Sigmoid colon (tissue), 7 donors: ENCODE results near the gene UBFD1. TPM values are rescaled to one million over a fixed set of nuclear protein-coding genes. Genes with fewer than 3 reads are reported as not detected.
"Not testable (repeated sequence)": the region's sequence is repeated elsewhere in the genome, so short reads cannot be mapped to it uniquely, and the experiment has no call there.

Experiments
- DNase-seq: peaks from one replicate; pipeline ENCODE4 v3.0.0-alpha.2; 2019
- H3K27ac ChIP-seq, 4 donors: fragments of 200-600 bp; sonication (generic); one replicate each; pipeline ENCODE4 v1.5.1; 2016 to 2019; ENCODE audit warnings: mild to moderate bottlenecking in 1 of 4
- H3K27me3 ChIP-seq, 3 donors: fragments of 200-600 bp; sonication (generic); one replicate each; pipeline ENCODE4 v1.5.1; 2019; ENCODE audit warnings: mild to moderate bottlenecking in 1 of 3
- H3K36me3 ChIP-seq, 4 donors: fragments of 200-600 bp; sonication (generic); one replicate each; pipeline ENCODE4 v1.5.1; 2016 to 2019
- H3K4me1 ChIP-seq, 4 donors: fragments of 200-600 bp; sonication (generic); one replicate each; pipeline ENCODE4 v1.5.1; 2017 to 2019
- H3K4me3 ChIP-seq, 4 donors: fragments of 200-600 bp; sonication (generic); one replicate each; pipeline ENCODE4 v1.5.1; 2017 to 2019; ENCODE audit warnings: mild to moderate bottlenecking in 2 of 4, moderate library complexity in 1 of 4
- H3K9me3 ChIP-seq, 4 donors: fragments of 200-600 bp in 3 of 4; sonication (generic) in 3 of 4; one replicate each; pipeline versions ENCODE4 v1.5.1 to v1.6.1; 2013 to 2019
- EP300 ChIP-seq, 4 donors: sonication (generic); formaldehyde crosslinking; IDR thresholded peaks; one replicate each; pipeline ENCODE4 v1.6.1; 2017; ENCODE audit warnings: antibody characterized with exemption in 4 of 4
- POLR2A ChIP-seq, 2 donors: fragments of 450-650 bp; IDR thresholded peaks; one replicate each; pipeline ENCODE4 v1.6.1; 2016; ENCODE audit warnings: antibody characterized with exemption in 2 of 2, mild to moderate bottlenecking in 2 of 2, moderate library complexity in 2 of 2
- POLR2AphosphoS5 ChIP-seq, 4 donors: sonication (generic); formaldehyde crosslinking; IDR thresholded peaks; one replicate each; pipeline ENCODE4 v1.6.1; 2017; ENCODE audit warnings: antibody characterized with exemption in 4 of 4
- WGBS, 2 donors: extraction: QIAGEN DNeasy Blood & Tissue Kit; methylation state at CpG; one replicate each; pipeline ENCODE4 v1.1.7; 2013; 5-methylcytosine and 5-hydroxymethylcytosine counted together
- intact Hi-C: fragments of 100-400 bp; cut with DNase I; formaldehyde crosslinking; loops from one replicate; pipeline ENCODE4 v1.15.1; 2023
- polyA plus RNA-seq, 3 donors: library from polyadenylated mRNA; stranded (reverse); fragments of 200-250 nt; gene quantifications; one replicate each; pipeline ENCODE4 v1.2.3, GENCODE V29; 2013
- total RNA-seq, 4 donors: library from RNA; depleted of rRNA; stranded (reverse); fragments of >200 nt; gene quantifications; one replicate each; pipeline ENCODE4 v1.1.0, GENCODE V29; 2016
- TF ChIP-seq, protein P1 (sequence below), 4 experiments: fragments of 450-650 bp in 3 of 4; fragments of 200-600 bp in 1 of 4; IDR thresholded peaks; one replicate each; pipeline ENCODE4 v1.5.1; 2016 to 2019; ENCODE audit warnings: antibody characterized with exemption in 4 of 4, mild to moderate bottlenecking in 3 of 4, moderate library complexity in 2 of 4
- donor health status: healthy with polysubstance abuse.
- donor health status: Bipolar disorder and iron deficiency.
- donor health status: healthy.

Gene UBFD1
- total and polyA plus RNA-seq, 7 donors = 8.1 to 101 (median 45.1) TPM

DNA sequence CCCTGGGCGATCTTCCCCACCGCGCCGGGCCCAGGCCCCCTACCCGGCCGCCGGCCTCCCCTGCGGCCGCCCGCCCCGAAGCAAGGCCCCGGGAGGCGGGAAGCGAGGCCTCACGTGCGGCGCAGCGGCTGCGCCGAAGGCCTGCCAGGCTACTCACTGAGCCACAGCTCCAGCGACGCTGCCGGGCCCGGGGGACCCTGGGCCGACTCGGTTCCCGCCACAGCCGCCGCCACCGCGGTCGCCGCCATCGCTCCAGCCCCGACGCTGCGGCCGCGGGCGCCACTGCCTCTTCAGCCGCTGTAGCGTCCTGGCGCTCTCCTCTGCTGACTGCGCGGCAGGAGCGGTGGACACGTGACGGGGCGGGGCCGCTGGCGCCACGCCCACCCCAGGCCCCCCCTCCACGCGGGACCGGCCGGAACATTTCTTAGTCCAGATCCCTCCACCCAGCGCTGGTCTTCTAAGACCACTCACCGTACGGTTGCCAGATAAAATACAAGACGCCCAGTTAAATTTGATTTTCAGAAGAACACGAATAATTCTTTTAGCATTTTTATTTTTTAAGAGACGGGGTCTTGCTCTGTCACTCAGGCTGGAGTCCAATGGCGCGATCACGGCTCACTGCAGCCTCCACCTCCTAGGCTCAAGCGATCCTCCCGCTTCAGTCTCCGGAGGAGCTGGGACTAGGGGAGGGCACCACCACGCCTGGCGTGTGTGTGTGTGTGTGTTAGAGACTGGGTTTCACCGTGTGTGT lies 47.2 kb upstream of the UBFD1 start, which contains the start of gene GGA2:
GGA2 (minus strand) TSS at position 331 of the 751 bp plus-strand sequence; CDS start at position 248, 83 bp downstream.
- peak within 1 kb of the TSS; percentile 52 to 98 (median 94) for H3K4me3 ChIP-seq
- peak; percentile 94 for DNase-seq
- peak within 1 kb of the TSS; percentile 80 to 91 (median 89) for H3K27ac ChIP-seq
- H3K36me3 ChIP-seq = peaks cover 0 to 5% (median 0%) of the 10 kb centered on the region in 4 donors
- no peaks in the 10 kb centered on the region for H3K27me3 ChIP-seq
- peak; percentile 87 to 95 (median 95) for TF ChIP-seq POLR2AphosphoS5 (IDR thresholded peaks at IDR 0.05)
- no peak for TF ChIP-seq EP300 (IDR thresholded peaks at IDR 0.05)
- peak in 1 of 2 donors; percentile 24 for TF ChIP-seq POLR2A (IDR thresholded peaks at IDR 0.05)
- WGBS, 2 donors = 1% methylated on average over 71 of the region's 71 CpGs
- intact Hi-C loops = loop anchor here (1.0 kb wide), 1 partner anchor 47 kb away; the partner anchor contains the start of genes EARS2 and UBFD1
- peaks cover 0 to 35% (median 25%) of the 10 kb centered on the region in 4 donors for H3K4me1 ChIP-seq
- H3K9me3 ChIP-seq = no peaks in the 10 kb centered on the region

- H3K36me3 ChIP-seq, H3K9me3 ChIP-seq, DNase-seq, H3K27me3 ChIP-seq: not testable (repeated sequence)
- peak overlapping the region; percentile 80 to 91 (median 89) for H3K27ac ChIP-seq
- WGBS, 2 donors = 67 to 79% methylated on average over 10 of the region's 10 CpGs
- intact Hi-C loops = loop anchor here (1.0 kb wide), 1 partner anchor 46 kb away; the partner anchor contains the start of genes EARS2 and UBFD1
- H3K4me3 ChIP-seq = peak overlapping the region; percentile 52 to 98 (median 94)
- H3K4me1 ChIP-seq = peaks cover 0 to 32% (median 21%) of the 10 kb centered on the region in 4 donors
These were observed 46.6 kb upstream of the UBFD1 start for GRCh38 chr16:23510915-23511270.

GRCh38 chr16:23511731-23512130 lies 45.8 kb upstream of the UBFD1 start:
- no peak for DNase-seq
- TF ChIP-seq POLR2A (IDR thresholded peaks at IDR 0.05) (no peak), EP300 (IDR thresholded peaks at IDR 0.05) (no peak), POLR2AphosphoS5 (IDR thresholded peaks at IDR 0.05) (no peak)
- TF ChIP-seq, protein P1, sequence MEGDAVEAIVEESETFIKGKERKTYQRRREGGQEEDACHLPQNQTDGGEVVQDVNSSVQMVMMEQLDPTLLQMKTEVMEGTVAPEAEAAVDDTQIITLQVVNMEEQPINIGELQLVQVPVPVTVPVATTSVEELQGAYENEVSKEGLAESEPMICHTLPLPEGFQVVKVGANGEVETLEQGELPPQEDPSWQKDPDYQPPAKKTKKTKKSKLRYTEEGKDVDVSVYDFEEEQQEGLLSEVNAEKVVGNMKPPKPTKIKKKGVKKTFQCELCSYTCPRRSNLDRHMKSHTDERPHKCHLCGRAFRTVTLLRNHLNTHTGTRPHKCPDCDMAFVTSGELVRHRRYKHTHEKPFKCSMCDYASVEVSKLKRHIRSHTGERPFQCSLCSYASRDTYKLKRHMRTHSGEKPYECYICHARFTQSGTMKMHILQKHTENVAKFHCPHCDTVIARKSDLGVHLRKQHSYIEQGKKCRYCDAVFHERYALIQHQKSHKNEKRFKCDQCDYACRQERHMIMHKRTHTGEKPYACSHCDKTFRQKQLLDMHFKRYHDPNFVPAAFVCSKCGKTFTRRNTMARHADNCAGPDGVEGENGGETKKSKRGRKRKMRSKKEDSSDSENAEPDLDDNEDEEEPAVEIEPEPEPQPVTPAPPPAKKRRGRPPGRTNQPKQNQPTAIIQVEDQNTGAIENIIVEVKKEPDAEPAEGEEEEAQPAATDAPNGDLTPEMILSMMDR (IDR thresholded peaks at IDR 0.05) = no peak
- H3K4me1 ChIP-seq = peaks cover 0 to 26% (median 16%) of the 10 kb centered on the region in 4 donors
- peaks cover 0 to 5% (median 0%) of the 10 kb centered on the region in 4 donors for H3K36me3 ChIP-seq
- no peak overlapping the region for H3K4me3 ChIP-seq
- no peaks in the 10 kb centered on the region for H3K9me3 ChIP-seq
- H3K27ac ChIP-seq = no peak overlapping the region
- WGBS, 2 donors = 94 to 95% methylated on average over 7 of the region's 7 CpGs
- intact Hi-C loops = no loop called here
- H3K27me3 ChIP-seq = no peaks in the 10 kb centered on the region

DNA sequence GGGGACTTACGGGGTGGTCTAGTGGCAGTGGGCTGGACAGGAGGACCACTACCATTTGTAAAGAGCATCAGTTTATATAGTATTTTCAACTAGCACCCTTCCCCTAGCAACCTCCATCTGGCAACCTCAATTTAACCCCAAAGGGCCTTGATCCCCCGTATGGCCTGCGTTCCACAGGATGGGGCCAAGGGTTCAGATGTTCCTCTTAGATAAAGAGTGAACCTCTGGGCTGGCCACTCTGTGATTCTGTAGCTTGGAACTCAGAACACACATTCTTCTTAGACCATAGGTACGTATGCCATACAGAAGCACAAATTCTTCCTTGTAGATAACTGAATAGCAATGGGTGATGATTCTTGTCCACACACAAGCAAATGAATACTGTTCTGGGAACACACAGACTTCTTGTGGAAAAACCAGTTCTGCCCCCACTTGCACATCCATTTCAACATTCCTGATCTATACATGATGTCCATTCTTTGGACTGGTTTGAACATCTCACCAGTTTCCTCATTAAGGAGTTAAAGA lies 45.3 kb upstream of the UBFD1 start:
- intact Hi-C loops = no loop called here
- Histone ChIP-seq H3K36me3 (peaks cover 0 to 5% (median 0%) of the 10 kb centered on the region in 4 donors), H3K27me3 (no peaks in the 10 kb centered on the region), H3K4me3 (no peak overlapping the region), H3K4me1 (peaks cover 0 to 26% (median 15%) of the 10 kb centered on the region in 4 donors), H3K9me3 (no peaks in the 10 kb centered on the region), H3K27ac (no peak overlapping the region)
- DNase-seq = no peak
- TF ChIP-seq EP300 (IDR thresholded peaks at IDR 0.05) (no peak), POLR2A (IDR thresholded peaks at IDR 0.05) (no peak), POLR2AphosphoS5 (IDR thresholded peaks at IDR 0.05) (no peak)
- TF ChIP-seq, protein P1 (IDR thresholded peaks at IDR 0.05) = no peak
- WGBS, 2 donors = 94 to 96% methylated on average over 4 of the region's 4 CpGs

- Histone ChIP-seq H3K36me3 (peaks cover 0 to 12% (median 0%) of the 10 kb centered on the region in 4 donors), H3K4me3 (no peak overlapping the region), H3K27me3 (no peaks in the 10 kb centered on the region), H3K9me3 (no peaks in the 10 kb centered on the region), H3K4me1 (peaks cover 0 to 7% (median 0%) of the 10 kb centered on the region in 4 donors), H3K27ac (no peak overlapping the region)
- intact Hi-C loops = no loop called here
- DNase-seq = no peak
- WGBS, 2 donors = 77 to 89% methylated on average over 7 of the region's 7 CpGs
- TF ChIP-seq POLR2A (IDR thresholded peaks at IDR 0.05) (no peak), POLR2AphosphoS5 (IDR thresholded peaks at IDR 0.05) (no peak), EP300 (IDR thresholded peaks at IDR 0.05) (no peak)
- TF ChIP-seq, protein P1 (IDR thresholded peaks at IDR 0.05) = no peak
These were observed 43.0 kb upstream of the UBFD1 start for GRCh38 chr16:23514381-23515152.
